Gastroesophageal sphincter (tissue), 4 donors: Measurements from ENCODE around the gene MUC5AC. TPM values are rescaled to one million over a fixed set of nuclear protein-coding genes. Genes with fewer than 3 reads are reported as not detected.
"Not testable (repeated sequence)": the region's sequence is repeated elsewhere in the genome, so short reads cannot be mapped to it uniquely, and the experiment has no call there.

Experiments used
- ATAC-seq: fragments of 150-250 bp; one replicate; pipeline ENCODE4 v1.9.1; 2016; ENCODE audit warnings: mild to moderate bottlenecking, moderate library complexity
- H3K27ac ChIP-seq, 4 donors: fragments of 200-600 bp; sonication (generic) in 3 of 4; 1 replicate in 3 of 4; 2 replicates in 1 of 4; pipeline ENCODE4 v1.5.1; 2016 to 2019
- H3K27me3 ChIP-seq: fragments of 200-600 bp; sonication (generic); one replicate; pipeline ENCODE4 v1.5.1; 2019
- H3K36me3 ChIP-seq, 2 donors: fragments of 200-600 bp; sonication (generic); one replicate each; pipeline ENCODE4 v1.5.1; 2019; ENCODE audit warnings: control low read depth in 1 of 2
- H3K4me1 ChIP-seq, 3 donors: fragments of 200-600 bp; sonication (generic); 1 replicate in 2 of 3; 2 replicates in 1 of 3; pipeline ENCODE4 v1.5.1; 2016 to 2019; ENCODE audit warnings: control low read depth in 2 of 3
- H3K4me3 ChIP-seq, 2 donors: fragments of 200-600 bp; sonication (generic); one replicate each; pipeline ENCODE4 v1.5.1; 2019; ENCODE audit warnings: mild to moderate bottlenecking in 1 of 2, moderate library complexity in 1 of 2
- H3K9me3 ChIP-seq, 3 donors: fragments of 200-600 bp; sonication (generic); one replicate each; pipeline ENCODE4 v1.5.1; 2017 to 2019; ENCODE audit warnings: control low read depth in 2 of 3
- EP300 ChIP-seq: sonication (generic); formaldehyde crosslinking; IDR thresholded peaks from one replicate; pipeline ENCODE4 v1.6.1; 2017; ENCODE audit warnings: antibody characterized with exemption, mild to moderate bottlenecking
- POLR2A ChIP-seq, 2 donors: fragments of 450-650 bp; IDR thresholded peaks; one replicate each; pipeline ENCODE4 v1.6.1; 2017; ENCODE audit warnings: antibody characterized with exemption in 2 of 2, mild to moderate bottlenecking in 2 of 2, moderate library complexity in 1 of 2
- POLR2AphosphoS5 ChIP-seq: sonication (generic); formaldehyde crosslinking; IDR thresholded peaks from one replicate; pipeline ENCODE4 v1.6.1; 2017; ENCODE audit warnings: antibody characterized with exemption
- WGBS, 2 donors: methylation state at CpG; one replicate each; pipeline ENCODE4 v1.1.5; 2018; ENCODE audit warnings: low coverage in 1 of 2; 5-methylcytosine and 5-hydroxymethylcytosine counted together
- total RNA-seq, 4 donors: library from RNA; depleted of rRNA; stranded (reverse); fragments of >200 nt; gene quantifications; one replicate each; pipeline ENCODE4 v1.1.0, GENCODE V29; 2016
- TF ChIP-seq, protein P1 (sequence below), 4 experiments: fragments of 200-600 bp in 2 of 4; fragments of 450-650 bp in 2 of 4; sonication (generic) in 1 of 4; IDR thresholded peaks; one replicate each; pipeline ENCODE4 v1.5.1; 2017 to 2019; ENCODE audit warnings: antibody characterized with exemption in 4 of 4, mild to moderate bottlenecking in 2 of 4, moderate library complexity in 2 of 4

Gene MUC5AC
- total RNA-seq, 4 donors from 2014 or later = 0.02 to 0.31 TPM; not detected in 2

DNA sequence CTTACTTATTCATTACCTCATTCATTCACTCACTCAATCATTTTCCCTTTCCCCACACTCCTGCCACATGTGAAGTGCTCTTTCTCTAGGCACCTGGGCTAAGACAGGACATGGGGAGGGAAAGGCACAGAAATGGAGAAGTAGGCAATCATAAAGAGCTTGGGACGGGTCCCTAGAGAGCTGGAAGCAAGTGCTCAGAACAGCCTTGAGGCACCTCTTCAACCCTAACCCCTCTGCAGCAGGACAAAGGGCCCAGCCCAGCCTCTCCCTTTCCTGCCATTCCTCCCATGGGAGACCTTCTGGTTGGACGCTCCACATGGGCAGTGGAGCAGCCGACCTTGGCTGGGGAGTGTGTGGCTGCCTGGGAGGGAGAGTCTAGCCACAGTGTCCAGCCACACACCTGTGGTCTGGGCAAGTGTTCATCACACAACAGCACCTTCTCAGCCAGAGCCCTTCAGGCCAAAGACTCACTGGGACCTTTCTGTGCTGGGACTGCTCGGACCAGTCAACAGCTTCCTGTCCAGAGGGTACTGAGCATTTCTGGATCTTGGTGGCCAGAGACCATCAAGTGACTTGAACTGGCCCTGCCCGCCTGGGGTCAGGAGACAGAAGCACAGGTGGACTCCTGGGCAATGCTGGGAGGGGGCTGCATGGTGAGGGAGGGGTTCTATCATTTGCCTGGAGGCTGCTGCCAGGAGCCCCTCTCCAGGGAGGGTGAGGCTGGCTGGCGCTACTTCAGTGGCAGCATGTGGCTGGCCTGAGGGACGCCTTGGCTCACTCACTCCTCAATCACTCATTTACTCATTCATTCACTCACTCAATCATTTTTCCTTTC lies 1.0 kb upstream of the MUC5AC start:
- Histone ChIP-seq H3K9me3 (no peaks in the 10 kb centered on the region), H3K4me3 (no peak overlapping the region), H3K27me3 (peaks cover 33% of the 10 kb centered on the region), H3K27ac (no peak overlapping the region), H3K36me3 (no peaks in the 10 kb centered on the region), H3K4me1 (no peaks in the 10 kb centered on the region)
- TF ChIP-seq POLR2A (IDR thresholded peaks at IDR 0.05) (no peak), POLR2AphosphoS5 (no peak), EP300 (no peak)
- TF ChIP-seq, protein P1, sequence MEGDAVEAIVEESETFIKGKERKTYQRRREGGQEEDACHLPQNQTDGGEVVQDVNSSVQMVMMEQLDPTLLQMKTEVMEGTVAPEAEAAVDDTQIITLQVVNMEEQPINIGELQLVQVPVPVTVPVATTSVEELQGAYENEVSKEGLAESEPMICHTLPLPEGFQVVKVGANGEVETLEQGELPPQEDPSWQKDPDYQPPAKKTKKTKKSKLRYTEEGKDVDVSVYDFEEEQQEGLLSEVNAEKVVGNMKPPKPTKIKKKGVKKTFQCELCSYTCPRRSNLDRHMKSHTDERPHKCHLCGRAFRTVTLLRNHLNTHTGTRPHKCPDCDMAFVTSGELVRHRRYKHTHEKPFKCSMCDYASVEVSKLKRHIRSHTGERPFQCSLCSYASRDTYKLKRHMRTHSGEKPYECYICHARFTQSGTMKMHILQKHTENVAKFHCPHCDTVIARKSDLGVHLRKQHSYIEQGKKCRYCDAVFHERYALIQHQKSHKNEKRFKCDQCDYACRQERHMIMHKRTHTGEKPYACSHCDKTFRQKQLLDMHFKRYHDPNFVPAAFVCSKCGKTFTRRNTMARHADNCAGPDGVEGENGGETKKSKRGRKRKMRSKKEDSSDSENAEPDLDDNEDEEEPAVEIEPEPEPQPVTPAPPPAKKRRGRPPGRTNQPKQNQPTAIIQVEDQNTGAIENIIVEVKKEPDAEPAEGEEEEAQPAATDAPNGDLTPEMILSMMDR (IDR thresholded peaks at IDR 0.05) = no peak
- WGBS, 2 donors = 80% methylated on average over 1 of the region's 7 CpGs; no CpG with 5 or more reads in 1 of the 2 donors
- ATAC-seq = no peak

GRCh38 chr11:1157341-1157644 lies 460 bp upstream of the MUC5AC start:
- peaks cover 33% of the 10 kb centered on the region for H3K27me3 ChIP-seq
- no peak for ATAC-seq
- no peaks in the 10 kb centered on the region for H3K4me1 ChIP-seq
- H3K27ac ChIP-seq = no peak overlapping the region
- H3K9me3 ChIP-seq = no peaks in the 10 kb centered on the region
- no peak for TF ChIP-seq POLR2AphosphoS5
- TF ChIP-seq, protein P1 (IDR thresholded peaks at IDR 0.05) = no peak
- TF ChIP-seq EP300 = no peak
- TF ChIP-seq POLR2A (IDR thresholded peaks at IDR 0.05) = no peak
- no CpG with 5 or more reads among the region's 4 CpGs for WGBS, 2 donors
- H3K36me3 ChIP-seq = no peaks in the 10 kb centered on the region
- no peak overlapping the region for H3K4me3 ChIP-seq

DNA sequence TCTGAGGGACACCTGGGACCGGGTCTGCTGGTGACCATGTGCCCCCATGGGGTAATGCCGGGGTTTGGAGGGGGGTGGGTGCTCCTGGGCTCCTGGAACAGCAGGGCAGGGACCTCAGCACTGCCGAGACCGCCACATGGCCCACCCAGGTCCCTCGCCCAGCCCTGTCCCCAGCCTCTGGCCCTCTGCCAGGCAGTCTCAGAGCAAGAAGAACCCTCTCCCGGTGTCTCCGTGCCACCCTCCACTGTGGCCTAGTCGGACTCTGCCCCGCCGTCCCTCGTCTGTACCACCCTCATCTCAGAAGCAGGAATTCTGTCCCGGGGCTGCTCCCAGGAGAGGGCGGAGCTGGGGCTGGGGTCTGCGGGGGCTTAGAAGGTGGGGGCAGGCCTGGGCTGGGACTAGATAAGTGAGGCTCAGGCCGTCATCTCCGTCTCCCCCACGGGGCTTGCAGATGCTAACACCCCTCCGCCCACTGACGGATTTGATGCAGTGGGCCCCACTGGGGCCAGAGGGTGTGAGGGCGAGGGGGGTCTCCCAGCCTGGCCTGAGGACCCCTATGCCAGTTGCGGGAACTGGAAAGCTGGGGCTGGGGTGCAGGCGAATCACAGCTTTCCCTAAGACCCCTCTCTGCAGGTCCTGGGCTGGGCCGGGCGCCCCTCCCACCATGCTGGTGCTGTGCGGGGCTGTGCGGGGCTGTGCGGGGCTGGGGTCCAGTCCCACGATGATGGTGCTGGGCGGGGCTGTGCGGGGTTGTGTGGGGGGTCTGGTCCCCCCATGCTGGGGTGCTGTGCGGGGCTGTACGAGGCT lies 1.1 kb downstream of the MUC5AC start:
- no peaks in the 10 kb centered on the region for H3K9me3 ChIP-seq
- peaks cover 36% of the 10 kb centered on the region for H3K27me3 ChIP-seq
- no peak overlapping the region for H3K27ac ChIP-seq
- WGBS, 2 donors = 70% methylated on average over 2 of the region's 32 CpGs; no CpG with 5 or more reads in 1 of the 2 donors
- no peaks in the 10 kb centered on the region for H3K36me3 ChIP-seq
- no peaks in the 10 kb centered on the region for H3K4me1 ChIP-seq
- no peak for ATAC-seq
- TF ChIP-seq POLR2A (IDR thresholded peaks at IDR 0.05) (no peak), POLR2AphosphoS5 (no peak)
- H3K4me3 ChIP-seq = no peak overlapping the region

DNA sequence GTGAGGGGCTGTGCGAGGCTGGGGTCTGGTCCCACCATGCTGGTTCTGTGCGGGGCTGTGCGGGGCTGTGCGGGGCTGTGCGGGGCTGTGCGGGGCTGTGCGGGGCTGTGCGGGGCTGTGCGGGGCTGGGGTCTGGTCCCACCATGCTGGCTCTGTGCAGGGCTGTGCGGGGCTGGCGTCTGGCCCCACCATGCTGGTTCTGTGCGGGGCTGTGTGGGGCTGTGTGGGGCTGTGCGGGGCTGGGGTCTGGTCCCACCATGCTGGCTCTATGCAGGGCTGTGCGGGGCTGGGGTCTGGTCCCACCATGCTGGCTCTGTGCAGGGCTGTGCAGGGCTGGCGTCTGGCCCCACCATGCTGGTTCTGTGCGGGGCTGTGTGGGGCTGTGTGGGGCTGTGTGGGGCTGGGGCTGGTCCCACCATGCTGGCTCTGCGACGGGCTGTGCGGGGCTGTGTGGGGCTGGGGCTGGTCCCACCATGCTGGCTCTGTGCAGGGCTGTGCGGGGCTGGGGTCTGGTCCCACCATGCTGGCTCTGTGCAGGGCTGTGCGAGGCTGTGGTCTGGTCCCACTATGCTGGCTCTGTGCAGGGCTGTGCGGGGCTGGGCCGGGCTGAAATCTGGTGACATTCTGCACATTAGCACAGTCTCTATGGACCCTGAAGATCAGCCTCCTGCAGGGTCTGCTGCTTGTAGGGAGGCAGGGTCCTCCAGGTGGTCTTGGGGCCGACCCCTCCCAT lies 1.9 kb downstream of the MUC5AC start:
- H3K4me3 ChIP-seq, H3K36me3 ChIP-seq, H3K27ac ChIP-seq, H3K4me1 ChIP-seq, ATAC-seq, H3K9me3 ChIP-seq: not testable (repeated sequence)
- H3K27me3 ChIP-seq = peaks cover 44% of the 10 kb centered on the region
- WGBS, 2 donors = no CpG with 5 or more reads among the region's 24 CpGs

GRCh38 chr11:1160231-1161101 lies 2.7 kb downstream of the MUC5AC start:
- Histone ChIP-seq H3K4me3 (no peak overlapping the region), H3K27me3 (peaks cover 52% of the 10 kb centered on the region), H3K36me3 (no peaks in the 10 kb centered on the region), H3K27ac (no peak overlapping the region), H3K9me3 (no peaks in the 10 kb centered on the region), H3K4me1 (no peaks in the 10 kb centered on the region)
- TF ChIP-seq POLR2AphosphoS5 (no peak), POLR2A (IDR thresholded peaks at IDR 0.05) (no peak), EP300 (no peak)
- TF ChIP-seq, protein P1 (IDR thresholded peaks at IDR 0.05) = no peak
- WGBS, 2 donors = 96 to 100% methylated on average over 1 to 9 of the region's 32 CpGs
- no peak for ATAC-seq
